Breast epithelium (tissue), 4 donors: ENCODE results near the gene DGKI. TPM values are rescaled to one million over a fixed set of nuclear protein-coding genes. Genes with fewer than 3 reads are reported as not detected.

ENCODE experiments used
- DNase-seq, 2 donors: peaks; one replicate each; pipeline ENCODE4 v3.0.0-alpha.2; 2019; ENCODE audit warnings: low spot score in 2 of 2
- H3K27ac ChIP-seq, 2 donors: fragments of 200-600 bp; sonication (generic) in 1 of 2; one replicate each; pipeline ENCODE4 v1.5.1; 2016 to 2019; ENCODE audit warnings: mild to moderate bottlenecking in 1 of 2
- H3K27me3 ChIP-seq, 2 donors: fragments of 200-600 bp; sonication (generic) in 1 of 2; one replicate each; pipeline versions ENCODE4 v1.5.1 to v1.6.0; 2017 to 2019; ENCODE audit warnings: control low read depth in 1 of 2, mild to moderate bottlenecking in 1 of 2
- H3K36me3 ChIP-seq: fragments of 200-600 bp; one replicate; pipeline ENCODE4 v1.5.1; 2019
- H3K4me1 ChIP-seq, 2 donors: fragments of 200-600 bp; sonication (generic); one replicate each; pipeline ENCODE4 v1.5.1; 2016 to 2019; ENCODE audit warnings: control low read depth in 1 of 2
- H3K4me3 ChIP-seq, 3 donors: fragments of 200-600 bp; sonication (generic); 1 replicate in 2 of 3; 2 replicates in 1 of 3; pipeline ENCODE4 v1.5.1; 2016 to 2019; ENCODE audit warnings: mild to moderate bottlenecking in 3 of 3, moderate library complexity in 2 of 3
- H3K9me3 ChIP-seq, 2 donors: fragments of 200-600 bp; sonication (generic) in 1 of 2; one replicate each; pipeline ENCODE4 v1.5.1; 2016 to 2019; ENCODE audit warnings: control low read depth in 1 of 2
- CTCF ChIP-seq, 3 donors: fragments of 450-650 bp; IDR thresholded peaks; one replicate each; pipeline ENCODE4 v1.5.1; 2016 to 2017; ENCODE audit warnings: antibody characterized with exemption in 3 of 3, mild to moderate bottlenecking in 3 of 3, moderate library complexity in 3 of 3
- POLR2A ChIP-seq: fragments of 450-650 bp; IDR thresholded peaks from one replicate; pipeline ENCODE4 v1.6.1; 2016; ENCODE audit warnings: antibody characterized with exemption, mild to moderate bottlenecking, moderate library complexity
- POLR2AphosphoS5 ChIP-seq, 3 donors: sonication (generic); formaldehyde crosslinking; IDR thresholded peaks; one replicate each; pipeline ENCODE4 v1.6.1; 2017; ENCODE audit warnings: antibody characterized with exemption in 3 of 3
- intact Hi-C: fragments of 100-400 bp; cut with DNase I; formaldehyde crosslinking; loops from one replicate; pipeline ENCODE4 v1.15.1; 2023; ENCODE audit warnings: low total_unique reads
- total RNA-seq, 3 donors: library from RNA; depleted of rRNA; stranded (reverse); fragments of >200 nt; gene quantifications; one replicate each; pipeline ENCODE4 v1.1.0, GENCODE V29; 2016

Gene DGKI
- total RNA-seq, 3 donors from 2014 or later, result 2.7 to 4.1 (median 2.9) TPM

GRCh38 chr7:137801491-137801890 is 45.3 kb downstream of the DGKI start:
- no peaks in the 10 kb centered on the region for H3K4me1 ChIP-seq
- H3K9me3 ChIP-seq, result peaks cover under 1 to 7% of the 10 kb centered on the region in 2 donors
- H3K4me3 ChIP-seq, result no peak overlapping the region
- DNase-seq, result no peak
- no peaks in the 10 kb centered on the region for H3K36me3 ChIP-seq
- H3K27ac ChIP-seq, result no peak overlapping the region
- H3K27me3 ChIP-seq, result no peaks in the 10 kb centered on the region
- intact Hi-C loops, result no loop called here
- TF ChIP-seq CTCF (IDR thresholded peaks at IDR 0.05) (no peak), POLR2AphosphoS5 (IDR thresholded peaks at IDR 0.05) (no peak), POLR2A (no peak)

GRCh38 chr7:137801003-137801402 is 45.8 kb downstream of the DGKI start:
- no peaks in the 10 kb centered on the region for H3K36me3 ChIP-seq
- H3K9me3 ChIP-seq, result peaks cover 5 to 8% of the 10 kb centered on the region in 2 donors
- no peaks in the 10 kb centered on the region for H3K4me1 ChIP-seq
- H3K4me3 ChIP-seq, result no peak overlapping the region
- intact Hi-C loops, result no loop called here
- no peak overlapping the region for H3K27ac ChIP-seq
- TF ChIP-seq POLR2A (no peak), CTCF (IDR thresholded peaks at IDR 0.05) (no peak), POLR2AphosphoS5 (IDR thresholded peaks at IDR 0.05) (no peak)
- DNase-seq, result no peak
- H3K27me3 ChIP-seq, result no peaks in the 10 kb centered on the region

GRCh38 chr7:137798073-137798763 is 48.6 kb downstream of the DGKI start:
- H3K36me3 ChIP-seq, result no peaks in the 10 kb centered on the region
- no peaks in the 10 kb centered on the region for H3K4me1 ChIP-seq
- no peak overlapping the region for H3K4me3 ChIP-seq
- no peak for DNase-seq
- intact Hi-C loops, result no loop called here
- H3K9me3 ChIP-seq, result peaks cover 6 to 8% of the 10 kb centered on the region in 2 donors
- no peak overlapping the region for H3K27ac ChIP-seq
- H3K27me3 ChIP-seq, result no peaks in the 10 kb centered on the region
- TF ChIP-seq CTCF (IDR thresholded peaks at IDR 0.05), result no peak

- no peak overlapping the region for H3K27ac ChIP-seq
- intact Hi-C loops, result no loop called here
- no peaks in the 10 kb centered on the region for H3K27me3 ChIP-seq
- no peak for DNase-seq
- peaks cover 6 to 8% of the 10 kb centered on the region in 2 donors for H3K9me3 ChIP-seq
- TF ChIP-seq CTCF (IDR thresholded peaks at IDR 0.05), result no peak
- TF ChIP-seq POLR2A, result no peak
- no peak for TF ChIP-seq POLR2AphosphoS5 (IDR thresholded peaks at IDR 0.05)
- H3K4me3 ChIP-seq, result no peak overlapping the region
- H3K36me3 ChIP-seq, result no peaks in the 10 kb centered on the region
- no peaks in the 10 kb centered on the region for H3K4me1 ChIP-seq
These were observed 51.6 kb downstream of the DGKI start for GRCh38 chr7:137795211-137795610.

- intact Hi-C loops, result no loop called here
- Histone ChIP-seq H3K9me3 (peaks cover 5 to 6% of the 10 kb centered on the region in 2 donors), H3K4me1 (no peaks in the 10 kb centered on the region), H3K36me3 (no peaks in the 10 kb centered on the region), H3K27ac (no peak overlapping the region), H3K4me3 (no peak overlapping the region), H3K27me3 (no peaks in the 10 kb centered on the region)
- TF ChIP-seq POLR2A (no peak), POLR2AphosphoS5 (IDR thresholded peaks at IDR 0.05) (no peak), CTCF (IDR thresholded peaks at IDR 0.05) (no peak)
- DNase-seq, result no peak
These were observed 54.8 kb downstream of the DGKI start for GRCh38 chr7:137791930-137792329.
